B cell (primary cell): ENCODE results near the gene KBTBD13. TPM values are rescaled to one million over a fixed set of nuclear protein-coding genes. Genes with fewer than 3 reads are reported as not detected.

Experiments
- ATAC-seq: fragments of 200-7000 bp; cut with Tn5 transposase; one replicate; pipeline ENCODE4 v1.10.0; 2021; ENCODE audit warnings: low read depth, mild to moderate bottlenecking, moderate number of reproducible peaks, moderate library complexity
- CTCF ChIA-PET: fragments of 350-600 bp; sonication (Branson Sonifier 250); formaldehyde crosslinking; loops from one replicate; lab custom pipeline; 2021; ENCODE audit warnings: antibody characterized with exemption, inconsistent platforms; lab: Charles Lee
- POLR2A ChIA-PET: fragments of 350-600 bp; sonication (Branson Sonifier 250); formaldehyde crosslinking; loops from one replicate; lab custom pipeline; 2021; ENCODE audit warnings: antibody characterized with exemption; lab: Charles Lee
- DNase-seq: peaks from one replicate; pipeline ENCODE4 v3.0.0; 2013
- H2AFZ ChIP-seq: 2 replicates; pipeline ENCODE4 v1.6.1; 2012; ENCODE audit warnings: mild to moderate bottlenecking, low read depth, low read length; ENCODE audit not compliant: insufficient read depth, poor library complexity, severe bottlenecking
- H3K27ac ChIP-seq, 2 donors: 1 replicate in 1 of 2; 2 replicates in 1 of 2; pipeline ENCODE4 v1.5.1; 2012 to 2013; ENCODE audit warnings: low read length in 2 of 2, mild to moderate bottlenecking in 2 of 2, moderate library complexity in 1 of 2
- H3K27me3 ChIP-seq, 4 experiments: fragments of 200-600 bp in 1 of 4; sonication (generic) in 1 of 4; replicated peaks in 1 of 4; 1 replicate in 2 of 4; 2 replicates in 2 of 4; pipeline versions ENCODE4 v1.6.1 to v1.7.0; 2013 to 2016; ENCODE audit warnings: low read length in 3 of 4, mild to moderate bottlenecking in 2 of 4, mixed read lengths in 1 of 4, moderate library complexity in 1 of 4; ENCODE audit not compliant: insufficient read depth in 4 of 4, control insufficient read depth in 3 of 4; ENCODE audit errors: control extremely low read depth in 1 of 4
- H3K36me3 ChIP-seq, 2 experiments: replicated peaks in 1 of 2; 1 replicate in 1 of 2; 2 replicates in 1 of 2; pipeline versions ENCODE4 v1.6.1 to v1.7.1; 2013; ENCODE audit warnings: low read length in 1 of 2; ENCODE audit not compliant: insufficient read depth in 2 of 2, control insufficient read depth in 1 of 2; ENCODE audit errors: control extremely low read depth in 1 of 2, extremely low read depth in 1 of 2
- H3K4me1 ChIP-seq, 2 donors: fragments of 200-600 bp in 1 of 2; sonication (generic) in 1 of 2; 1 replicate in 1 of 2; 2 replicates in 1 of 2; pipeline versions ENCODE4 v1.5.1 to v1.6.1; 2013 to 2017; ENCODE audit warnings: low read length in 2 of 2; ENCODE audit not compliant: control insufficient read depth in 2 of 2, insufficient read depth in 2 of 2
- H3K4me2 ChIP-seq: replicated peaks from 2 replicates; pipeline ENCODE3; 2012; ENCODE audit warnings: mild to moderate bottlenecking, low read depth, low read length; ENCODE audit not compliant: poor library complexity, severe bottlenecking
- H3K4me3 ChIP-seq, 5 experiments: fragments of 200-600 bp in 1 of 5; sonication (generic) in 1 of 5; 1 replicate in 3 of 5; 2 replicates in 2 of 5; pipeline versions ENCODE4 v1.5.1 to v1.7.0; 2011 to 2016; ENCODE audit warnings: low read length in 4 of 5, mild to moderate bottlenecking in 4 of 5, low read depth in 2 of 5, control low read depth in 1 of 5, moderate library complexity in 1 of 5; ENCODE audit not compliant: insufficient read depth in 1 of 5; ENCODE audit errors: control extremely low read depth in 1 of 5, extremely low read depth in 1 of 5
- H3K79me2 ChIP-seq: fragments of 200-600 bp; sonication (generic); one replicate; pipeline ENCODE4 v1.6.0; 2016; ENCODE audit warnings: low read length; ENCODE audit not compliant: control insufficient read depth, insufficient read depth
- H3K9ac ChIP-seq: fragments of 200-600 bp; sonication (generic); 2 replicates; pipeline ENCODE4 v1.6.1; 2017; ENCODE audit warnings: mild to moderate bottlenecking, low read length, moderate library complexity
- H3K9me3 ChIP-seq, 3 donors: one replicate each; pipeline versions ENCODE4 v1.6.1 to v1.7.1; 2013; ENCODE audit warnings: low read length in 2 of 3; ENCODE audit not compliant: control insufficient read depth in 2 of 3, insufficient read depth in 1 of 3; ENCODE audit errors: control extremely low read depth in 1 of 3
- H4K20me1 ChIP-seq: 2 replicates; pipeline ENCODE4 v1.6.0; 2012; ENCODE audit warnings: mild to moderate bottlenecking, low read length; ENCODE audit not compliant: insufficient read depth, control insufficient read depth, poor library complexity, severe bottlenecking
- H3K27ac Mint-ChIP-seq: one replicate; pipeline ENCODE4 v1.8.0; 2021; ENCODE audit warnings: mixed read lengths
- H3K27me3 Mint-ChIP-seq: one replicate; pipeline ENCODE4 v1.8.0; 2021; ENCODE audit warnings: mixed read lengths
- H3K4me1 Mint-ChIP-seq: one replicate; pipeline ENCODE4 v1.8.0; 2021; ENCODE audit warnings: mixed read lengths
- H3K4me3 Mint-ChIP-seq: one replicate; pipeline ENCODE4 v1.8.0; 2021; ENCODE audit warnings: mixed read lengths
- H3K9me3 Mint-ChIP-seq: one replicate; pipeline ENCODE4 v1.8.0; 2022; ENCODE audit warnings: mixed read lengths; ENCODE audit not compliant: insufficient read depth
- EZH2 ChIP-seq: IDR thresholded peaks from 2 replicates; pipeline ENCODE4 v1.6.1; 2012; ENCODE audit warnings: borderline replicate concordance, low read depth, mild to moderate bottlenecking, moderate library complexity, low read length; ENCODE audit not compliant: insufficient read depth, poor library complexity, severe bottlenecking
- WGBS: methylation state at CpG from one replicate; pipeline ENCODE4 v1.1.5; 2013; ENCODE audit warnings: missing lambda C conversion rate; ENCODE audit not compliant: insufficient coverage; 5-methylcytosine and 5-hydroxymethylcytosine counted together
- intact Hi-C: fragments of 100-400 bp; cut with micrococcal nuclease; formaldehyde crosslinking; loops from one replicate; pipeline ENCODE4 v1.10.0; 2022
- polyA plus RNA-seq: library from polyadenylated mRNA; depleted of rRNA; stranded (reverse); fragments of >200 nt; gene quantifications from 2 replicates; pipeline ENCODE4 v1.2.3, GENCODE V29; 2012
- total RNA-seq, 2 donors: library from RNA; stranded (reverse); fragments of 120-200 nt in 1 of 2; gene quantifications; 1 replicate in 1 of 2; 2 replicates in 1 of 2; pipeline versions ENCODE4 v1.2.3 to v1.2.4, GENCODE V29; 2013 to 2022
- TF ChIP-seq, protein P1 (sequence below): fragments of 200-600 bp; IDR thresholded peaks from one replicate; pipeline ENCODE4 v1.8.0; 2022; ENCODE audit warnings: antibody characterized with exemption, mild to moderate bottlenecking

KBTBD13 gene
- total and polyA plus RNA-seq, 2 donors (not counting 1 experiment from before 2014, with no cell fraction given): not detected

DNA sequence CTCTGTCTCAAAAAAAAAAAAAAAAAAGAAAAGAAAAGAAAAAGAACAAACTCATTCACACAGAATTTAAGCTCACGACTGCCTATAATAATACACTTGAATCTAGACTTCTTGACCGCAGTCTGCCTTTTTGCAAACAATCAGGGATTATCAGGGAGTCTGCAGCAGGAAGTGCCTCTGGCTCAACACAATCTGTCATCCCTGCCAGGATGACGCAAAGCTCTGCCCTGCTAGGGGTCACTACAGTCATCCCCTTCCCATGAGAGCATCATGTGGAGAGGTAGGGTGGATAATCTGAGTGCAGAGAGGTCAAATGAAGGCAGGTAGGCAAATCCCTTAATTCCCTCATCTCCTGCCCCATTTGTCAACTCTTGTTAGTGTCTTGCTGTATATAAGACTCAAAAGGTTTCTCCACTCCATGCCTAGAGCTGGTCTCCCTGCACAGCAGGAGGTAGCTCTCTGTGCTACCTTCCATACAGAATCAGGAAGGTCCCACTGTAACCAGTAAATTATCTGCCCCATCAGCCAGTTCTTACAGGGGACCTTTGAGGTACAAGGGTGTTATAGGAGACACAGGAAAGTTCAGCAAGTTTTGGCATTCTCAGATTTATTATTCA is 34.2 kb downstream of the KBTBD13 start:
- Mint-ChIP-seq H3K27me3 (no peaks in the 10 kb centered on the region), H3K4me1 (no peaks in the 10 kb centered on the region), H3K27ac (no peak overlapping the region), H3K4me3 (no peak overlapping the region), H3K9me3 (no peaks in the 10 kb centered on the region)
- ATAC-seq (no peak), DNase-seq (no peak)
- Histone ChIP-seq H3K27me3 (no peaks in the 10 kb centered on the region), H3K9ac (no peak overlapping the region), H3K36me3 (peaks cover 6 to 26% of the 10 kb centered on the region in 2 experiments), H3K4me3 (no peak overlapping the region), H3K27ac (no peak overlapping the region), H3K4me1 (no peaks in the 10 kb centered on the region), H3K4me2 (no peak overlapping the region), H2AFZ (no peak overlapping the region), H3K79me2 (no peaks in the 10 kb centered on the region), H3K9me3 (no peaks in the 10 kb centered on the region), H4K20me1 (no peaks in the 10 kb centered on the region)
- ChIA-PET CTCF (interaction anchor here (1.5 kb wide), 1 partner anchor 9 kb away, joined by 4 read pairs; no protein-coding TSS in a partner anchor), POLR2A (no interaction called here)
- WGBS: 100% methylated on average over 2 of the region's 3 CpGs
- intact Hi-C loops: no loop called here
- TF ChIP-seq EZH2: no peak
- TF ChIP-seq, protein P1, sequence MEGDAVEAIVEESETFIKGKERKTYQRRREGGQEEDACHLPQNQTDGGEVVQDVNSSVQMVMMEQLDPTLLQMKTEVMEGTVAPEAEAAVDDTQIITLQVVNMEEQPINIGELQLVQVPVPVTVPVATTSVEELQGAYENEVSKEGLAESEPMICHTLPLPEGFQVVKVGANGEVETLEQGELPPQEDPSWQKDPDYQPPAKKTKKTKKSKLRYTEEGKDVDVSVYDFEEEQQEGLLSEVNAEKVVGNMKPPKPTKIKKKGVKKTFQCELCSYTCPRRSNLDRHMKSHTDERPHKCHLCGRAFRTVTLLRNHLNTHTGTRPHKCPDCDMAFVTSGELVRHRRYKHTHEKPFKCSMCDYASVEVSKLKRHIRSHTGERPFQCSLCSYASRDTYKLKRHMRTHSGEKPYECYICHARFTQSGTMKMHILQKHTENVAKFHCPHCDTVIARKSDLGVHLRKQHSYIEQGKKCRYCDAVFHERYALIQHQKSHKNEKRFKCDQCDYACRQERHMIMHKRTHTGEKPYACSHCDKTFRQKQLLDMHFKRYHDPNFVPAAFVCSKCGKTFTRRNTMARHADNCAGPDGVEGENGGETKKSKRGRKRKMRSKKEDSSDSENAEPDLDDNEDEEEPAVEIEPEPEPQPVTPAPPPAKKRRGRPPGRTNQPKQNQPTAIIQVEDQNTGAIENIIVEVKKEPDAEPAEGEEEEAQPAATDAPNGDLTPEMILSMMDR: no peak

GRCh38 chr15:65115086-65115485 is 38.5 kb downstream of the KBTBD13 start, which contains the start of gene UBAP1L:
UBAP1L (minus strand) TSS chr15:65115200; CDS start chr15:65106215, 8,985 bp downstream.
- Histone ChIP-seq H3K4me3 (no peak within 1 kb of the TSS), H3K27me3 (no peaks in the 10 kb centered on the region), H3K36me3 (peaks cover 14 to 48% of the 10 kb centered on the region in 2 experiments), H3K79me2 (no peaks in the 10 kb centered on the region), H3K27ac (no peak within 1 kb of the TSS), H3K4me2 (no peak within 1 kb of the TSS), H2AFZ (no peak within 1 kb of the TSS), H3K9me3 (no peaks in the 10 kb centered on the region), H3K9ac (no peak within 1 kb of the TSS), H4K20me1 (no peaks in the 10 kb centered on the region), H3K4me1 (no peaks in the 10 kb centered on the region)
- Mint-ChIP-seq H3K9me3 (no peaks in the 10 kb centered on the region), H3K27me3 (no peaks in the 10 kb centered on the region), H3K4me3 (no peak within 1 kb of the TSS), H3K4me1 (no peaks in the 10 kb centered on the region), H3K27ac (no peak within 1 kb of the TSS)
- POLR2A ChIA-PET: interaction anchor here (0.6 kb wide), 1 partner anchor 175 kb away, joined by 4 read pairs; no protein-coding TSS in a partner anchor
- intact Hi-C loops: no loop called here
- DNase-seq: no peak
- no CpG with 5 or more reads among the region's 2 CpGs for WGBS
- CTCF ChIA-PET: interaction anchor here (0.6 to 1.7 kb wide), 2 partner anchors 14 to 65 kb away, joined by 3 to 4 read pairs; no protein-coding TSS in a partner anchor
- no peak for ATAC-seq
- TF ChIP-seq, protein P1: no peak
- TF ChIP-seq EZH2: no peak
